Upper lobe of left lung (tissue), 6 donors: ENCODE results near the gene DYTN. TPM values are rescaled to one million over a fixed set of nuclear protein-coding genes. Genes with fewer than 3 reads are reported as not detected.
A peak's percentile ranks its signal among the peaks of the same experiment; 100 is the strongest.

Source experiments
- ATAC-seq, 2 donors: fragments of 200-7000 bp; cut with Tn5 transposase; one replicate each; pipeline ENCODE4 v1.9.1; 2022; ENCODE audit warnings: mild to moderate bottlenecking in 2 of 2, moderate library complexity in 2 of 2; ENCODE audit not compliant: low FRiP score in 2 of 2
- DNase-seq, 2 donors: peaks; one replicate each; pipeline ENCODE4 v3.0.0-alpha.2; 2019 to 2020
- H3K27ac ChIP-seq, 4 donors: fragments of 200-600 bp; sonication (generic); one replicate each; pipeline ENCODE4 v1.5.1; 2016 to 2019
- H3K27me3 ChIP-seq, 4 donors: fragments of 200-600 bp; sonication (generic); one replicate each; pipeline ENCODE4 v1.5.1; 2017 to 2019
- H3K36me3 ChIP-seq, 4 donors: fragments of 200-600 bp; sonication (generic); one replicate each; pipeline ENCODE4 v1.5.1; 2016 to 2019
- H3K4me1 ChIP-seq, 4 donors: fragments of 200-600 bp; sonication (generic); one replicate each; pipeline ENCODE4 v1.5.1; 2018 to 2019
- H3K4me3 ChIP-seq, 4 donors: fragments of 200-600 bp; sonication (generic); one replicate each; pipeline ENCODE4 v1.5.1; 2017 to 2019; ENCODE audit warnings: mild to moderate bottlenecking in 2 of 4, moderate library complexity in 1 of 4
- H3K9me3 ChIP-seq, 4 donors: fragments of 200-600 bp; sonication (generic); one replicate each; pipeline ENCODE4 v1.5.1; 2018 to 2019
- EP300 ChIP-seq, 4 donors: sonication (generic); formaldehyde crosslinking; IDR thresholded peaks; one replicate each; pipeline ENCODE4 v1.5.1; 2017; ENCODE audit warnings: antibody characterized with exemption in 4 of 4, control low read depth in 2 of 4
- POLR2A ChIP-seq, 4 donors: fragments of 450-650 bp; IDR thresholded peaks; one replicate each; pipeline ENCODE4 v1.5.1; 2016 to 2017; ENCODE audit warnings: antibody characterized with exemption in 4 of 4, mild to moderate bottlenecking in 2 of 4
- POLR2AphosphoS5 ChIP-seq, 2 donors: sonication (generic); formaldehyde crosslinking; IDR thresholded peaks; one replicate each; pipeline ENCODE4 v1.5.1; 2017; ENCODE audit warnings: antibody characterized with exemption in 2 of 2
- WGBS, 2 donors: methylation state at CpG; one replicate each; pipeline ENCODE4 v1.1.5; 2017 to 2018; 5-methylcytosine and 5-hydroxymethylcytosine counted together
- total RNA-seq, 6 donors: library from RNA; depleted of rRNA in 4 of 6; stranded (reverse); fragments of >200 nt in 4 of 6; gene quantifications; one replicate each; pipeline versions ENCODE4 v1.1.0 to v1.2.1, GENCODE V29; 2016 to 2021
- TF ChIP-seq, protein P1 (sequence below), 6 experiments: fragments of 450-650 bp in 4 of 6; fragments of 200-600 bp in 2 of 6; sonication (generic) in 2 of 6; IDR thresholded peaks; one replicate each; pipeline ENCODE4 v1.5.1; 2016 to 2019; ENCODE audit warnings: antibody characterized with exemption in 6 of 6
- donor health status: DM: no; HTN: no; CAD: no; lungs with moderate emphysema.
- donor health status: DM: no; HTN: yes; CAD: no; lungs with severe emphysema.

DYTN gene
- total RNA-seq, 6 donors from 2014 or later, result not detected

- TF ChIP-seq, protein P1, sequence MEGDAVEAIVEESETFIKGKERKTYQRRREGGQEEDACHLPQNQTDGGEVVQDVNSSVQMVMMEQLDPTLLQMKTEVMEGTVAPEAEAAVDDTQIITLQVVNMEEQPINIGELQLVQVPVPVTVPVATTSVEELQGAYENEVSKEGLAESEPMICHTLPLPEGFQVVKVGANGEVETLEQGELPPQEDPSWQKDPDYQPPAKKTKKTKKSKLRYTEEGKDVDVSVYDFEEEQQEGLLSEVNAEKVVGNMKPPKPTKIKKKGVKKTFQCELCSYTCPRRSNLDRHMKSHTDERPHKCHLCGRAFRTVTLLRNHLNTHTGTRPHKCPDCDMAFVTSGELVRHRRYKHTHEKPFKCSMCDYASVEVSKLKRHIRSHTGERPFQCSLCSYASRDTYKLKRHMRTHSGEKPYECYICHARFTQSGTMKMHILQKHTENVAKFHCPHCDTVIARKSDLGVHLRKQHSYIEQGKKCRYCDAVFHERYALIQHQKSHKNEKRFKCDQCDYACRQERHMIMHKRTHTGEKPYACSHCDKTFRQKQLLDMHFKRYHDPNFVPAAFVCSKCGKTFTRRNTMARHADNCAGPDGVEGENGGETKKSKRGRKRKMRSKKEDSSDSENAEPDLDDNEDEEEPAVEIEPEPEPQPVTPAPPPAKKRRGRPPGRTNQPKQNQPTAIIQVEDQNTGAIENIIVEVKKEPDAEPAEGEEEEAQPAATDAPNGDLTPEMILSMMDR (IDR thresholded peaks at IDR 0.05), result no peak
- no peak for TF ChIP-seq EP300 (IDR thresholded peaks at IDR 0.05)
- TF ChIP-seq POLR2AphosphoS5 (IDR thresholded peaks at IDR 0.05), result no peak
- TF ChIP-seq POLR2A (IDR thresholded peaks at IDR 0.05), result no peak
- Histone ChIP-seq H3K4me3 (no peak overlapping the region), H3K27ac (no peak overlapping the region), H3K4me1 (no peaks in the 10 kb centered on the region), H3K27me3 (no peaks in the 10 kb centered on the region), H3K36me3 (no peaks in the 10 kb centered on the region), H3K9me3 (no peaks in the 10 kb centered on the region)
- WGBS, 2 donors, result 88 to 95% methylated on average over 1 of the region's 1 CpG
- no peak for ATAC-seq
- DNase-seq, result no peak
These were observed 61.1 kb downstream of the DYTN start for GRCh38 chr2:206657087-206657486.

DNA sequence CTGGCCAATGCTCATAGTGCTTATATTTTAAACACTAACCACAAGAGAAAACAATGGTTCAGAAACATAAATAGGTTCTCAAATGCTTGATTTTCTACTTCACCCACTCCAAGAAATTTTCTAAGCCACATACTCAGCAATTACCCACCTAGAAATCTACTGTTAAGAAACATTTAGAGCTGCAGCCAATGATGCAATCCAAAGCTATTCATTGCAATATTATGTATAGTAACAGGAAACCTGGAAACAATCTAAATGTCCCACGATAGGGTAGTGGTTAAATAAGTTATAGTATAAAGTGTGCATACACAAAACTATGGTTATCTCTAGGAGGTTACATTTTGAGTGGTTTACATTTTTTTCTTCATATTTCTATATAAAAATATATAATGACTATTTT is 70.2 kb downstream of the DYTN start:
- no peak for DNase-seq
- H3K4me3 ChIP-seq, result no peak overlapping the region
- 56 to 73% methylated on average over 1 of the region's 1 CpG for WGBS, 2 donors
- H3K4me1 ChIP-seq, result no peaks in the 10 kb centered on the region
- no peak for TF ChIP-seq POLR2AphosphoS5 (IDR thresholded peaks at IDR 0.05)
- TF ChIP-seq, protein P1 (IDR thresholded peaks at IDR 0.05), result no peak
- TF ChIP-seq POLR2A (IDR thresholded peaks at IDR 0.05), result no peak
- no peaks in the 10 kb centered on the region for H3K9me3 ChIP-seq
- no peaks in the 10 kb centered on the region for H3K36me3 ChIP-seq
- no peak overlapping the region for H3K27ac ChIP-seq
- H3K27me3 ChIP-seq, result no peaks in the 10 kb centered on the region
- no peak for ATAC-seq

GRCh38 chr2:206642075-206643025 is 75.8 kb downstream of the DYTN start, which contains the start of gene FAM237A:
Gene FAM237A (plus strand): TSS chr2:206642487. CDS start chr2:206644237, 1,750 bp downstream.
- WGBS, 2 donors, result 7 to 8% methylated on average over 36 to 56 of the region's 56 CpGs
- Histone ChIP-seq H3K4me1 (peaks cover 0 to 8% (median 0%) of the 10 kb centered on the region in 4 donors), H3K4me3 (no peak within 1 kb of the TSS), H3K36me3 (no peaks in the 10 kb centered on the region), H3K27ac (no peak within 1 kb of the TSS), H3K27me3 (peaks cover 0 to 17% (median 5%) of the 10 kb centered on the region in 4 donors), H3K9me3 (no peaks in the 10 kb centered on the region)
- no peak for TF ChIP-seq EP300 (IDR thresholded peaks at IDR 0.05)
- TF ChIP-seq POLR2AphosphoS5 (IDR thresholded peaks at IDR 0.05), result no peak
- no peak for TF ChIP-seq POLR2A (IDR thresholded peaks at IDR 0.05)
- TF ChIP-seq, protein P1 (IDR thresholded peaks at IDR 0.05), result no peak
- DNase-seq (peak in 1 of 2 donors; percentile 73), ATAC-seq (peak in 1 of 2 donors; percentile 44)

DNA sequence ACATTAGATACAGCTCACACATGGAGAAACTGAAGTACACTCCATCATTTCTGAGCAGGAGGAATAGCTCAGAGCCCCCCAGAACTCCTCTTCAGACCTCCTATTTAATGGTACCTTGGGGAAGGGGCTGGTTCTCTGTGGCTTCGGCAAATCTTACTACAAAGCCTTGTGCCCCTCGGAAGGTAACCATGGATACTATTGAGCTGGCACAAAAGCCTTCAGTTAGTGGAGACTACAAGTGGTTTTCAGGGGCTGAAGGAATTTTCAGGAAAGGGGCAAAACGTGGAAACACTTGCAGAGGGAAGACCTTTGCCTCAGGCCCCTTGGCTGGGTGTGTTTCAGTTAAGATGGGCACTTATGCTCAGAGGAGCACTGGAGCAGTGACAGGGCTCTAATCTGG is 77.0 kb downstream of the DYTN start:
- Histone ChIP-seq H3K4me1 (peaks cover 0 to 8% (median 0%) of the 10 kb centered on the region in 4 donors), H3K36me3 (no peaks in the 10 kb centered on the region), H3K9me3 (no peaks in the 10 kb centered on the region), H3K27ac (no peak overlapping the region), H3K27me3 (peaks cover 0 to 17% (median 5%) of the 10 kb centered on the region in 4 donors), H3K4me3 (no peak overlapping the region)
- no peak for ATAC-seq
- TF ChIP-seq POLR2A (IDR thresholded peaks at IDR 0.05), result no peak
- no peak for TF ChIP-seq EP300 (IDR thresholded peaks at IDR 0.05)
- TF ChIP-seq, protein P1 (IDR thresholded peaks at IDR 0.05), result no peak
- TF ChIP-seq POLR2AphosphoS5 (IDR thresholded peaks at IDR 0.05), result no peak
- WGBS, 2 donors, result 46 to 49% methylated on average over 3 of the region's 3 CpGs
- DNase-seq, result no peak
